Measurements from ENCODE around the gene ANO1. TPM values are rescaled to one million over a fixed set of nuclear protein-coding genes. Genes with fewer than 3 reads are reported as not detected.

The ANO1 gene
- total and polyA plus RNA-seq, 2 donors (not counting 1 experiment from before 2014, with no cell fraction given), result not detected

GRCh38 chr11:70210051-70210501 lies 132.0 kb downstream of the ANO1 start:
- no peaks in the 10 kb centered on the region for H3K9me3 ChIP-seq (ENCODE audit: control extremely low read depth in 1 of 3, control insufficient read depth in 2 of 3, insufficient read depth in 1 of 3, low read length in 2 of 3)
- Mint-ChIP-seq H3K4me1 (peaks cover 17% of the 10 kb centered on the region), H3K27ac (peak overlapping the region; percentile 83), H3K9me3 (ENCODE audit: insufficient read depth) (no peaks in the 10 kb centered on the region), H3K4me3 (no peak overlapping the region), H3K27me3 (no peaks in the 10 kb centered on the region)
- POLR2A ChIA-PET, result no interaction called here
- H3K27ac ChIP-seq (ENCODE audit: low read length in 2 of 2), result no peak overlapping the region
- H3K36me3 ChIP-seq (replicated peaks in 1 of 2; ENCODE audit: control extremely low read depth in 1 of 2, control insufficient read depth in 1 of 2, extremely low read depth in 1 of 2, insufficient read depth in 2 of 2, low read length in 1 of 2), result peaks cover 6 to 50% of the 10 kb centered on the region in 2 experiments
- ATAC-seq (ENCODE audit: low read depth), result no peak
- DNase-seq, result no peak
- TF ChIP-seq EZH2 (IDR thresholded peaks at IDR 0.05; ENCODE audit: borderline replicate concordance, insufficient read depth, low read depth, low read length, poor library complexity, severe bottlenecking), result no peak
- TF ChIP-seq, protein P1, sequence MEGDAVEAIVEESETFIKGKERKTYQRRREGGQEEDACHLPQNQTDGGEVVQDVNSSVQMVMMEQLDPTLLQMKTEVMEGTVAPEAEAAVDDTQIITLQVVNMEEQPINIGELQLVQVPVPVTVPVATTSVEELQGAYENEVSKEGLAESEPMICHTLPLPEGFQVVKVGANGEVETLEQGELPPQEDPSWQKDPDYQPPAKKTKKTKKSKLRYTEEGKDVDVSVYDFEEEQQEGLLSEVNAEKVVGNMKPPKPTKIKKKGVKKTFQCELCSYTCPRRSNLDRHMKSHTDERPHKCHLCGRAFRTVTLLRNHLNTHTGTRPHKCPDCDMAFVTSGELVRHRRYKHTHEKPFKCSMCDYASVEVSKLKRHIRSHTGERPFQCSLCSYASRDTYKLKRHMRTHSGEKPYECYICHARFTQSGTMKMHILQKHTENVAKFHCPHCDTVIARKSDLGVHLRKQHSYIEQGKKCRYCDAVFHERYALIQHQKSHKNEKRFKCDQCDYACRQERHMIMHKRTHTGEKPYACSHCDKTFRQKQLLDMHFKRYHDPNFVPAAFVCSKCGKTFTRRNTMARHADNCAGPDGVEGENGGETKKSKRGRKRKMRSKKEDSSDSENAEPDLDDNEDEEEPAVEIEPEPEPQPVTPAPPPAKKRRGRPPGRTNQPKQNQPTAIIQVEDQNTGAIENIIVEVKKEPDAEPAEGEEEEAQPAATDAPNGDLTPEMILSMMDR (IDR thresholded peaks at IDR 0.05), result no peak
- H3K4me3 ChIP-seq (ENCODE audit: control extremely low read depth in 1 of 5, extremely low read depth in 1 of 5, insufficient read depth in 1 of 5, low read depth in 2 of 5, low read length in 4 of 5), result no peak overlapping the region
- peaks cover 50% of the 10 kb centered on the region for H3K79me2 ChIP-seq (ENCODE audit: control insufficient read depth, insufficient read depth, low read length)
- WGBS (ENCODE audit: insufficient coverage), result 96% methylated on average over 6 of the region's 8 CpGs
- peaks cover 44% of the 10 kb centered on the region for H4K20me1 ChIP-seq (ENCODE audit: control insufficient read depth, insufficient read depth, low read length, poor library complexity, severe bottlenecking)
- peaks cover 1 to 4% of the 10 kb centered on the region in 2 donors for H3K4me1 ChIP-seq (ENCODE audit: control insufficient read depth in 2 of 2, insufficient read depth in 2 of 2, low read length in 2 of 2)
- H2AFZ ChIP-seq (ENCODE audit: insufficient read depth, low read depth, low read length, poor library complexity, severe bottlenecking), result no peak overlapping the region
- H3K4me2 ChIP-seq (replicated peaks; ENCODE audit: low read depth, low read length, poor library complexity, severe bottlenecking), result no peak overlapping the region
- CTCF ChIA-PET, result no interaction called here
- H3K9ac ChIP-seq (ENCODE audit: low read length), result no peak overlapping the region
- H3K27me3 ChIP-seq (replicated peaks in 1 of 4; ENCODE audit: control extremely low read depth in 1 of 4, control insufficient read depth in 3 of 4, insufficient read depth in 4 of 4, low read length in 3 of 4), result no peaks in the 10 kb centered on the region
- intact Hi-C loops (cut with micrococcal nuclease), result no loop called here

- Histone ChIP-seq H3K27me3 (replicated peaks in 1 of 4; ENCODE audit: control extremely low read depth in 1 of 4, control insufficient read depth in 3 of 4, insufficient read depth in 4 of 4, low read length in 3 of 4) (no peaks in the 10 kb centered on the region), H4K20me1 (ENCODE audit: control insufficient read depth, insufficient read depth, low read length, poor library complexity, severe bottlenecking) (peaks cover 40% of the 10 kb centered on the region), H3K4me2 (replicated peaks; ENCODE audit: low read depth, low read length, poor library complexity, severe bottlenecking) (no peak overlapping the region), H2AFZ (ENCODE audit: insufficient read depth, low read depth, low read length, poor library complexity, severe bottlenecking) (no peak overlapping the region), H3K27ac (ENCODE audit: low read length in 2 of 2) (no peak overlapping the region), H3K9ac (ENCODE audit: low read length) (no peak overlapping the region), H3K36me3 (replicated peaks in 1 of 2; ENCODE audit: control extremely low read depth in 1 of 2, control insufficient read depth in 1 of 2, extremely low read depth in 1 of 2, insufficient read depth in 2 of 2, low read length in 1 of 2) (peaks cover 6 to 45% of the 10 kb centered on the region in 2 experiments), H3K4me1 (ENCODE audit: control insufficient read depth in 2 of 2, insufficient read depth in 2 of 2, low read length in 2 of 2) (no peaks in the 10 kb centered on the region), H3K4me3 (ENCODE audit: control extremely low read depth in 1 of 5, extremely low read depth in 1 of 5, insufficient read depth in 1 of 5, low read depth in 2 of 5, low read length in 4 of 5) (no peak overlapping the region), H3K79me2 (ENCODE audit: control insufficient read depth, insufficient read depth, low read length) (peaks cover 46% of the 10 kb centered on the region), H3K9me3 (ENCODE audit: control extremely low read depth in 1 of 3, control insufficient read depth in 2 of 3, insufficient read depth in 1 of 3, low read length in 2 of 3) (no peaks in the 10 kb centered on the region)
- ChIA-PET CTCF (no interaction called here), POLR2A (no interaction called here)
- TF ChIP-seq EZH2 (IDR thresholded peaks at IDR 0.05; ENCODE audit: borderline replicate concordance, insufficient read depth, low read depth, low read length, poor library complexity, severe bottlenecking), result no peak
- TF ChIP-seq, protein P1 (IDR thresholded peaks at IDR 0.05), result no peak
- Mint-ChIP-seq H3K27me3 (no peaks in the 10 kb centered on the region), H3K9me3 (ENCODE audit: insufficient read depth) (no peaks in the 10 kb centered on the region), H3K4me1 (peaks cover 14% of the 10 kb centered on the region), H3K27ac (no peak overlapping the region), H3K4me3 (no peak overlapping the region)
- WGBS (ENCODE audit: insufficient coverage), result no CpG with 5 or more reads among the region's 5 CpGs
- DNase-seq (no peak), ATAC-seq (ENCODE audit: low read depth) (no peak)
- intact Hi-C loops (cut with micrococcal nuclease), result no loop called here
These were observed 132.4 kb downstream of the ANO1 start for GRCh38 chr11:70210530-70210929.

Data from B cell (primary cell).